ENCODE results near the gene SPATA46. TPM values are rescaled to one million over a fixed set of nuclear protein-coding genes. Genes with fewer than 3 reads are reported as not detected.
A peak's percentile ranks its signal among the peaks of the same experiment; 100 is the strongest.

SPATA46 gene
- total and polyA plus RNA-seq, 2 donors from 2014 or later = not detected

- H3K9ac ChIP-seq (ENCODE audit: low read length in 3 of 3) = no peak overlapping the region
- H3K4me3 ChIP-seq (ENCODE audit: low read length in 3 of 3) = no peak overlapping the region
- no peaks in the 10 kb centered on the region for H3K36me3 ChIP-seq (ENCODE audit: control insufficient read depth in 2 of 3, insufficient read depth in 3 of 3, low read length in 3 of 3)
- peaks cover 0 to 6% (median 0%) of the 10 kb centered on the region in 3 donors for H3K4me1 ChIP-seq (ENCODE audit: control insufficient read depth in 2 of 3, insufficient read depth in 2 of 3, low read depth in 1 of 3, low read length in 3 of 3)
- DNase-seq = no peak
- no peaks in the 10 kb centered on the region for H3K9me3 ChIP-seq (ENCODE audit: control insufficient read depth in 2 of 3, insufficient read depth in 1 of 3, low read length in 3 of 3)
- no peaks in the 10 kb centered on the region for H3K27me3 ChIP-seq (ENCODE audit: control insufficient read depth, insufficient read depth, low read length)
- TF ChIP-seq CTCF (IDR thresholded peaks at IDR 0.05; ENCODE audit: borderline replicate concordance, extremely low read depth, insufficient read depth) = no peak
- no peak for FAIRE-seq
- intact Hi-C loops (cut with DNase I) = no loop called here
- no peak overlapping the region for H3K27ac ChIP-seq (ENCODE audit: low read depth in 2 of 2, low read length in 2 of 2)
Measured at GRCh38 chr1:162388615-162389014, 12.0 kb upstream of the SPATA46 start.

- Histone ChIP-seq H3K9ac (ENCODE audit: low read length in 3 of 3) (no peak overlapping the region), H3K27ac (ENCODE audit: low read depth in 2 of 2, low read length in 2 of 2) (no peak overlapping the region), H3K9me3 (ENCODE audit: control insufficient read depth in 2 of 3, insufficient read depth in 1 of 3, low read length in 3 of 3) (no peaks in the 10 kb centered on the region), H3K27me3 (ENCODE audit: control insufficient read depth, insufficient read depth, low read length) (no peaks in the 10 kb centered on the region), H3K4me1 (ENCODE audit: control insufficient read depth in 2 of 3, insufficient read depth in 2 of 3, low read depth in 1 of 3, low read length in 3 of 3) (peaks cover 0 to 6% (median 0%) of the 10 kb centered on the region in 3 donors), H3K36me3 (ENCODE audit: control insufficient read depth in 2 of 3, insufficient read depth in 3 of 3, low read length in 3 of 3) (no peaks in the 10 kb centered on the region), H3K4me3 (ENCODE audit: low read length in 3 of 3) (no peak overlapping the region)
- TF ChIP-seq CTCF (IDR thresholded peaks at IDR 0.05; ENCODE audit: borderline replicate concordance, extremely low read depth, insufficient read depth) = no peak
- intact Hi-C loops (cut with DNase I) = no loop called here
- FAIRE-seq = no peak
- DNase-seq = no peak
Measured at GRCh38 chr1:162388083-162388594, 11.5 kb upstream of the SPATA46 start.

- H3K9ac ChIP-seq (ENCODE audit: low read length in 3 of 3) = no peak overlapping the region
- H3K36me3 ChIP-seq (ENCODE audit: control insufficient read depth in 2 of 3, insufficient read depth in 3 of 3, low read length in 3 of 3) = no peaks in the 10 kb centered on the region
- no peak overlapping the region for H3K4me3 ChIP-seq (ENCODE audit: low read length in 3 of 3)
- no peaks in the 10 kb centered on the region for H3K27me3 ChIP-seq (ENCODE audit: control insufficient read depth, insufficient read depth, low read length)
- no peak for TF ChIP-seq CTCF (IDR thresholded peaks at IDR 0.05; ENCODE audit: borderline replicate concordance, extremely low read depth, insufficient read depth)
- FAIRE-seq (no peak), DNase-seq (peak in 1 of 5 donors; percentile 58)
- intact Hi-C loops (cut with DNase I) = no loop called here
- H3K9me3 ChIP-seq (ENCODE audit: control insufficient read depth in 2 of 3, insufficient read depth in 1 of 3, low read length in 3 of 3) = no peaks in the 10 kb centered on the region
- H3K4me1 ChIP-seq (ENCODE audit: control insufficient read depth in 2 of 3, insufficient read depth in 2 of 3, low read depth in 1 of 3, low read length in 3 of 3) = peaks cover 0 to 6% (median 0%) of the 10 kb centered on the region in 3 donors
- no peak overlapping the region for H3K27ac ChIP-seq (ENCODE audit: low read depth in 2 of 2, low read length in 2 of 2)
Measured at GRCh38 chr1:162387226-162388082, 10.8 kb upstream of the SPATA46 start.
